HepG2 (cell line): Measurements from ENCODE around the gene SAA4. TPM values are rescaled to one million over a fixed set of nuclear protein-coding genes. Genes with fewer than 3 reads are reported as not detected.

Source experiments
- ATAC-seq: fragments of 200-7000 bp; cut with Tn5 transposase; 3 replicates; pipeline ENCODE4 v1.9.1; 2020; ENCODE audit warnings: mild to moderate bottlenecking, moderate library complexity
- BruUV-seq: library from RNA; stranded (reverse); fragments of 400-500 nt; replicated peaks from 2 replicates; lab custom pipeline; 2021; lab: Mats Ljungman, UMichigan
- CTCF ChIA-PET: fragments of 300-600 bp; formaldehyde crosslinking; extraction: SDS; loops from one replicate; lab custom pipeline; 2021; ENCODE audit warnings: low total read pairs, inconsistent platforms, low intra/inter-chr PET ratio; lab: Yijun Ruan, JAX
- POLR2A ChIA-PET: fragments of 350-600 bp; sonication (Branson Sonifier 250); formaldehyde crosslinking; loops from one replicate; lab custom pipeline; 2020; ENCODE audit warnings: antibody characterized with exemption, inconsistent platforms; lab: Yijun Ruan, JAX
- DNase-seq: peaks from one replicate; pipeline ENCODE4 v3.0.0-alpha.2; 2015; ENCODE audit warnings: low spot score
- FAIRE-seq: peaks from 3 replicates; lab custom pipeline; 2011; peaks lifted over from hg19 to GRCh38; lab: Jason Lieb, UNC
- H2AFZ ChIP-seq: one replicate; pipeline ENCODE4 v1.6.1; 2011; ENCODE audit warnings: low read length, inconsistent platforms
- H3K27ac ChIP-seq: fragments of 300-600 bp; 3 replicates; pipeline ENCODE4 v1.8.0; 2011; ENCODE audit warnings: mixed run types, mild to moderate bottlenecking, mixed read lengths, low read length, inconsistent platforms; ENCODE audit not compliant: insufficient read depth; ENCODE audit errors: extremely low read length
- H3K27me3 ChIP-seq, 2 experiments: fragments of 200-600 bp in 1 of 2; 2 replicates in 1 of 2; 3 replicates in 1 of 2; pipeline versions ENCODE4 v1.6.0 to v1.8.0; 2011; ENCODE audit warnings: low read length in 2 of 2, mild to moderate bottlenecking in 2 of 2, moderate library complexity in 2 of 2, inconsistent platforms in 1 of 2; ENCODE audit not compliant: insufficient read depth in 2 of 2, control insufficient read depth in 1 of 2
- H3K36me3 ChIP-seq, 2 experiments: fragments of 200-600 bp in 1 of 2; replicated peaks in 1 of 2; 2 replicates in 1 of 2; 3 replicates in 1 of 2; pipeline versions ENCODE4 v1.5.1 to v1.8.0; 2011; ENCODE audit warnings: low read length in 2 of 2, inconsistent platforms in 1 of 2; ENCODE audit not compliant: insufficient read depth in 2 of 2, control insufficient read depth in 1 of 2
- H3K4me1 ChIP-seq: 2 replicates; pipeline ENCODE4 v1.5.1; 2012; ENCODE audit warnings: low read length, inconsistent platforms; ENCODE audit not compliant: insufficient read depth
- H3K4me2 ChIP-seq: 2 replicates; pipeline ENCODE4 v1.6.0; 2011; ENCODE audit warnings: low read depth, low read length, inconsistent platforms
- H3K4me3 ChIP-seq, 3 experiments: fragments of 200-600 bp in 1 of 3; sonication (generic), shearing (Covaris generic) in 1 of 3; replicated peaks in 1 of 3; 2 replicates each; pipeline ENCODE4 v1.5.1; 2011 to 2016; ENCODE audit warnings: low read length in 3 of 3, inconsistent platforms in 2 of 3, low read depth in 2 of 3, mild to moderate bottlenecking in 2 of 3, control low read depth in 1 of 3, mixed read lengths in 1 of 3; ENCODE audit not compliant: insufficient read depth in 1 of 3
- H3K79me2 ChIP-seq: one replicate; pipeline ENCODE4 v1.6.1; 2011; ENCODE audit warnings: low read length, inconsistent platforms; ENCODE audit not compliant: insufficient read depth
- H3K9ac ChIP-seq: 2 replicates; pipeline ENCODE4 v1.6.0; 2011; ENCODE audit warnings: mild to moderate bottlenecking, low read depth, low read length, inconsistent platforms; ENCODE audit not compliant: insufficient read depth
- H3K9me3 ChIP-seq: 2 replicates; pipeline ENCODE4 v1.5.1; 2012; ENCODE audit warnings: mild to moderate bottlenecking, low read length
- H4K20me1 ChIP-seq: 2 replicates; pipeline ENCODE4 v1.6.0; 2011; ENCODE audit warnings: inconsistent platforms, mild to moderate bottlenecking, low read length, moderate library complexity; ENCODE audit not compliant: insufficient read depth
- NFIB ChIP-seq: sonication (generic); formaldehyde crosslinking; IDR thresholded peaks from 2 replicates; pipeline ENCODE4 v1.9.0; 2021; ENCODE audit warnings: missing genetic modification reagents, mild to moderate bottlenecking, borderline replicate concordance
- POGK ChIP-seq: sonication (generic); formaldehyde crosslinking; conservative IDR thresholded peaks from 2 replicates; pipeline ENCODE4 v1.8.0; 2022; ENCODE audit warnings: mild to moderate bottlenecking, moderate library complexity, missing genetic modification reagents
- PRMT3 ChIP-seq: sonication (generic); formaldehyde crosslinking; IDR thresholded peaks from 2 replicates; pipeline ENCODE4 v1.8.1; 2022; ENCODE audit warnings: low read depth, mild to moderate bottlenecking, moderate library complexity, missing genetic modification reagents, borderline replicate concordance
- RNF219 ChIP-seq: sonication (generic); formaldehyde crosslinking; IDR thresholded peaks from 2 replicates; pipeline ENCODE4 v1.5.0; 2020; ENCODE audit warnings: mild to moderate bottlenecking, missing genetic modification reagents
- ZGPAT ChIP-seq: IDR thresholded peaks from 2 replicates; pipeline ENCODE4 v1.6.1; 2016; ENCODE audit warnings: mild to moderate bottlenecking
- ZNF142 ChIP-seq: sonication (generic); formaldehyde crosslinking; IDR thresholded peaks from 2 replicates; pipeline ENCODE4 v1.4.0; 2020; ENCODE audit warnings: missing genetic modification reagents
- ZNF337 ChIP-seq: sonication (generic); formaldehyde crosslinking; IDR thresholded peaks from 2 replicates; pipeline ENCODE4 v1.5.1; 2020; ENCODE audit warnings: missing genetic modification reagents, low read depth, mild to moderate bottlenecking, borderline replicate concordance
- ZNF672 ChIP-seq: sonication (generic); formaldehyde crosslinking; IDR thresholded peaks from 2 replicates; pipeline ENCODE4 v1.8.1; 2022; ENCODE audit warnings: missing genetic modification reagents
- ZNF883 ChIP-seq: sonication (generic); formaldehyde crosslinking; IDR thresholded peaks from 2 replicates; pipeline ENCODE4 v1.5.1; 2020; ENCODE audit warnings: mild to moderate bottlenecking, missing genetic modification reagents; ENCODE audit errors: not compliant biosample characterization
- ZSCAN22 ChIP-seq: sonication (generic); formaldehyde crosslinking; IDR thresholded peaks from 2 replicates; pipeline ENCODE4 v1.4.0; 2020; ENCODE audit warnings: mild to moderate bottlenecking, missing genetic modification reagents
- ZSCAN9 ChIP-seq: IDR thresholded peaks from 2 replicates; pipeline ENCODE4 v1.6.1; 2016; ENCODE audit warnings: borderline replicate concordance
- WGBS: methylation state at CpG from one replicate; pipeline ENCODE4 v1.1.6; 2017; ENCODE audit warnings: low lambda C conversion rate; 5-methylcytosine and 5-hydroxymethylcytosine counted together
- in situ Hi-C: cut with HindIII; loops from 2 replicates; pipeline ENCODE4 v1.10.0; 2017; ENCODE audit warnings: low pct_unique_long_range_greater_than_20kb; ENCODE audit not compliant: extremely low pct_ligation_motif_present
- intact Hi-C: fragments of 100-400 bp; cut with micrococcal nuclease; formaldehyde crosslinking; loops from one replicate; pipeline ENCODE4 v1.10.0; 2022; ENCODE audit not compliant: unreplicated experiment
- polyA plus RNA-seq, 8 experiments: library from polyadenylated mRNA; depleted of rRNA in 3 of 8; stranded (reverse) in 7 of 8; unstranded in 1 of 8; fragments of >200 nt; fragmentation: Illumina TruSeq in 4 of 8; extraction: Trizol in 4 of 8; gene quantifications; 2 replicates each; pipeline versions ENCODE4 v1.2.1 to v1.2.3, GENCODE V29; 2011 to 2016; ENCODE audit warnings: low read depth in 4 of 8, missing spikeins in 1 of 8, mixed read lengths in 1 of 8; ENCODE audit not compliant: insufficient read depth in 1 of 8
- total RNA-seq, 5 experiments: library from RNA; depleted of rRNA; stranded (reverse); fragments of >200 nt; fragmentation: Illumina TruSeq; extraction: Trizol; gene quantifications; 2 replicates each; pipeline ENCODE4 v1.2.3, GENCODE V29; 2016; ENCODE audit warnings: low read depth in 1 of 5

Gene SAA4
- total and polyA plus RNA-seq, 2 of the 13 experiments (the other 11 are each of a cell fraction or from before 2014, with no cell fraction given): 53.4 to 253 TPM

- no peak for TF ChIP-seq ZNF142
- no peak for TF ChIP-seq ZSCAN22 (CRISPR knock-in tag)
- TF ChIP-seq ZNF672 (CRISPR knock-in tag): no peak
- TF ChIP-seq PRMT3 (CRISPR knock-in tag): no peak
- TF ChIP-seq ZGPAT: no peak
- no peak for TF ChIP-seq NFIB (CRISPR knock-in tag)
Observed at GRCh38 chr11:18193010-18193409, 43.6 kb downstream of the SAA4 start (continued).

GRCh38 chr11:18191376-18191775 lies 45.2 kb downstream of the SAA4 start:
- H3K9ac ChIP-seq: no peak overlapping the region
- no peaks in the 10 kb centered on the region for H3K9me3 ChIP-seq
- POLR2A ChIA-PET: no interaction called here
- no peaks in the 10 kb centered on the region for H3K36me3 ChIP-seq
- ATAC-seq (no peak), DNase-seq (no peak), FAIRE-seq (no peak)
- no peaks in the 10 kb centered on the region for H4K20me1 ChIP-seq
- 94% methylated on average over 3 of the region's 3 CpGs for WGBS
- intact Hi-C loops (no loop called here), in situ Hi-C loops (no loop called here)
- H3K4me2 ChIP-seq: no peak overlapping the region
- no peaks in the 10 kb centered on the region; a peak in 1 of 5 replicates for H3K27me3 ChIP-seq
- H3K27ac ChIP-seq: no peak overlapping the region
- no peaks in the 10 kb centered on the region for H3K79me2 ChIP-seq
- BruUV-seq: no TSS peak
- H2AFZ ChIP-seq: no peak overlapping the region
- no peaks in the 10 kb centered on the region for H3K4me1 ChIP-seq
- CTCF ChIA-PET: no interaction called here
- H3K4me3 ChIP-seq: no peak overlapping the region
- TF ChIP-seq ZSCAN9 (CRISPR knock-in tag): no peak
- TF ChIP-seq POGK: no peak
- TF ChIP-seq ZNF883 (CRISPR knock-in tag): no peak
- TF ChIP-seq RNF219 (CRISPR knock-in tag): no peak
- TF ChIP-seq ZNF337: no peak
